Measurements from ENCODE around the gene PSTPIP1. TPM values are rescaled to one million over a fixed set of nuclear protein-coding genes. Genes with fewer than 3 reads are reported as not detected.

Gene PSTPIP1
- total RNA-seq, 1 donor from 2014 or later: 13.3 TPM

- Histone ChIP-seq H3K27me3 (no peaks in the 10 kb centered on the region), H3K4me1 (peaks cover 5% of the 10 kb centered on the region), H3K9me3 (no peaks in the 10 kb centered on the region), H3K4me3 (no peak overlapping the region), H3K36me3 (no peaks in the 10 kb centered on the region), H3K27ac (no peak overlapping the region)
- TF ChIP-seq CTCF (IDR thresholded peaks at IDR 0.05) (no peak), POLR2A (IDR thresholded peaks at IDR 0.05) (no peak), POLR2AphosphoS5 (IDR thresholded peaks at IDR 0.05; ENCODE audit: insufficient read depth in 1 of 2, low read depth in 1 of 2) (no peak)
- intact Hi-C loops (cut with DNase I): no loop called here
- no peak for DNase-seq (ENCODE audit: extremely low spot score in 2 of 2)
Measured at GRCh38 chr15:77001351-77001750, 6.4 kb downstream of the PSTPIP1 start.

- TF ChIP-seq CTCF (IDR thresholded peaks at IDR 0.05) (no peak), POLR2AphosphoS5 (IDR thresholded peaks at IDR 0.05; ENCODE audit: insufficient read depth in 1 of 2, low read depth in 1 of 2) (no peak), POLR2A (IDR thresholded peaks at IDR 0.05) (no peak)
- intact Hi-C loops (cut with DNase I): no loop called here
- DNase-seq (ENCODE audit: extremely low spot score in 2 of 2): no peak
- Histone ChIP-seq H3K27ac (no peak overlapping the region), H3K27me3 (no peaks in the 10 kb centered on the region), H3K4me1 (no peaks in the 10 kb centered on the region), H3K36me3 (no peaks in the 10 kb centered on the region), H3K4me3 (no peak overlapping the region), H3K9me3 (no peaks in the 10 kb centered on the region)
Measured at GRCh38 chr15:77001966-77002365, 7.0 kb downstream of the PSTPIP1 start.

- intact Hi-C loops (cut with DNase I): no loop called here
- DNase-seq (ENCODE audit: extremely low spot score in 2 of 2): no peak
- Histone ChIP-seq H3K4me1 (no peaks in the 10 kb centered on the region), H3K27ac (no peak overlapping the region), H3K4me3 (no peak overlapping the region), H3K27me3 (no peaks in the 10 kb centered on the region), H3K9me3 (no peaks in the 10 kb centered on the region), H3K36me3 (no peaks in the 10 kb centered on the region)
- TF ChIP-seq CTCF (IDR thresholded peaks at IDR 0.05) (no peak), POLR2AphosphoS5 (IDR thresholded peaks at IDR 0.05; ENCODE audit: insufficient read depth in 1 of 2, low read depth in 1 of 2) (no peak), POLR2A (IDR thresholded peaks at IDR 0.05) (no peak)
Measured at GRCh38 chr15:77002436-77002835, 7.5 kb downstream of the PSTPIP1 start.

GRCh38 chr15:77002954-77003912, 8.3 kb downstream of the PSTPIP1 start:
- Histone ChIP-seq H3K9me3 (no peaks in the 10 kb centered on the region), H3K27ac (no peak overlapping the region), H3K4me1 (no peaks in the 10 kb centered on the region), H3K36me3 (no peaks in the 10 kb centered on the region), H3K4me3 (no peak overlapping the region), H3K27me3 (no peaks in the 10 kb centered on the region)
- TF ChIP-seq CTCF (IDR thresholded peaks at IDR 0.05) (no peak), POLR2A (IDR thresholded peaks at IDR 0.05) (no peak), POLR2AphosphoS5 (IDR thresholded peaks at IDR 0.05; ENCODE audit: insufficient read depth in 1 of 2, low read depth in 1 of 2) (no peak)
- DNase-seq (ENCODE audit: extremely low spot score in 2 of 2): no peak
- intact Hi-C loops (cut with DNase I): no loop called here

- H3K36me3 ChIP-seq: no peaks in the 10 kb centered on the region
- H3K4me1 ChIP-seq: no peaks in the 10 kb centered on the region
- intact Hi-C loops (cut with DNase I): no loop called here
- H3K9me3 ChIP-seq: no peaks in the 10 kb centered on the region
- no peak overlapping the region for H3K27ac ChIP-seq
- H3K27me3 ChIP-seq: no peaks in the 10 kb centered on the region
- TF ChIP-seq CTCF (IDR thresholded peaks at IDR 0.05) (no peak), POLR2A (IDR thresholded peaks at IDR 0.05) (no peak), POLR2AphosphoS5 (IDR thresholded peaks at IDR 0.05; ENCODE audit: insufficient read depth in 1 of 2, low read depth in 1 of 2) (no peak)
- no peak overlapping the region for H3K4me3 ChIP-seq
- DNase-seq (ENCODE audit: extremely low spot score in 2 of 2): no peak
Measured at GRCh38 chr15:77004189-77004588, 9.3 kb downstream of the PSTPIP1 start.

All from vagina (tissue), 2 donors.